Posterior cingulate gyrus (tissue), 11 donors: ENCODE measurements around the gene DNHD1.

Experiments
- DNase-seq, 10 donors: peaks; one replicate each; pipeline versions ENCODE4 v3.0.0 to v3.0.0-alpha.2; 2020 to 2021; ENCODE audit warnings: mixed read lengths in 3 of 10
- intact Hi-C: fragments of 100-400 bp; cut with DNase I; formaldehyde crosslinking; loops from one replicate; pipeline ENCODE4 v1.15.1; 2023

Gene DNHD1

GRCh38 chr11:6497069-6497839 is at the start of gene DNHD1:
Gene DNHD1, plus strand, starts transcription at chr11:6497280. Its CDS starts 936 bp downstream, at chr11:6498216.
- intact Hi-C loops = no loop called here
- DNase-seq = peak in 2 of 10 donors; percentile 71 to 82

GRCh38 chr11:6448574-6448973 is 48.5 kb upstream of the DNHD1 start:
- DNase-seq = peak in 1 of 10 donors; percentile 43
- intact Hi-C loops = no loop called here

- DNase-seq = no peak
- intact Hi-C loops = no loop called here
Observed at GRCh38 chr11:6452219-6452618, 44.9 kb upstream of the DNHD1 start.

- intact Hi-C loops = no loop called here
- DNase-seq = no peak
Observed at GRCh38 chr11:6453152-6453551, 43.9 kb upstream of the DNHD1 start.

GRCh38 chr11:6455070-6455469 is 42.0 kb upstream of the DNHD1 start:
- intact Hi-C loops = no loop called here
- DNase-seq = no peak

- peak in 1 of 10 donors; percentile 80 for DNase-seq
- intact Hi-C loops = no loop called here
Observed at GRCh38 chr11:6456361-6457073, 40.6 kb upstream of the DNHD1 start.

GRCh38 chr11:6457581-6458320 is 39.3 kb upstream of the DNHD1 start:
- DNase-seq = peak in 1 of 10 donors; percentile 72
- intact Hi-C loops = no loop called here

GRCh38 chr11:6458352-6459098 is 38.6 kb upstream of the DNHD1 start:
- DNase-seq = no peak
- intact Hi-C loops = no loop called here

GRCh38 chr11:6459099-6459450 is 38.0 kb upstream of the DNHD1 start:
- DNase-seq = no peak
- intact Hi-C loops = no loop called here

- intact Hi-C loops = no loop called here
- DNase-seq = peak; percentile 53 to 97 (median 82)
Observed at GRCh38 chr11:6468712-6469495, 28.2 kb upstream of the DNHD1 start.

- intact Hi-C loops = no loop called here
- DNase-seq = no peak
Observed at GRCh38 chr11:6469599-6469998, 27.5 kb upstream of the DNHD1 start.

- DNase-seq = no peak
- intact Hi-C loops = loop anchor here (1.0 to 10.0 kb wide), 2 partner anchors 83 to 132 kb away; partner anchors contain the start of genes ILK, RRP8 and SMPD1
Observed at GRCh38 chr11:6472934-6473333, 24.1 kb upstream of the DNHD1 start.

- intact Hi-C loops = loop anchor here (1.0 to 10.0 kb wide), 2 partner anchors 83 to 131 kb away; partner anchors contain the start of genes ILK, RRP8 and SMPD1
- peak; percentile 83 to 98 (median 92) for DNase-seq
Observed at GRCh38 chr11:6473451-6474412, 23.3 kb upstream of the DNHD1 start, which contains the start of gene TRIM3. Gene TRIM3, minus strand, starts transcription at chr11:6473941. Its CDS starts 8,246 bp downstream, at chr11:6465695.

GRCh38 chr11:6474413-6474792 is 22.7 kb upstream of the DNHD1 start:
- intact Hi-C loops = loop anchor here (10.0 kb wide), 1 partner anchor 130 kb away; the partner anchor contains the start of genes ILK and RRP8
- no peak for DNase-seq

GRCh38 chr11:6474806-6475500 is 22.1 kb upstream of the DNHD1 start:
- DNase-seq = no peak
- intact Hi-C loops = loop anchor here (10.0 kb wide), 1 partner anchor 130 kb away; the partner anchor contains the start of genes ILK and RRP8

GRCh38 chr11:6475936-6476335 is 21.1 kb upstream of the DNHD1 start:
- intact Hi-C loops = loop anchor here (10.0 kb wide), 1 partner anchor 129 kb away; the partner anchor contains the start of genes ILK and RRP8
- DNase-seq = no peak

- intact Hi-C loops = loop anchor here (10.0 kb wide), 1 partner anchor 128 kb away; the partner anchor contains the start of genes ILK and RRP8
- no peak for DNase-seq
Observed at GRCh38 chr11:6476571-6476970, 20.5 kb upstream of the DNHD1 start.
